Neutrophil (primary cell): ENCODE data around the gene FGF14.

Source experiments
- H3K27ac ChIP-seq: fragments of 200-600 bp; sonication (generic); 2 replicates; pipeline ENCODE4 v1.5.1; 2016; ENCODE audit warnings: mild to moderate bottlenecking, moderate library complexity
- H3K27me3 ChIP-seq: fragments of 200-600 bp; sonication (generic); 2 replicates; pipeline ENCODE4 v1.6.0; 2016; ENCODE audit warnings: mild to moderate bottlenecking
- H3K36me3 ChIP-seq: fragments of 200-600 bp; sonication (generic); 2 replicates; pipeline ENCODE4 v1.5.1; 2017
- H3K4me1 ChIP-seq, 2 experiments: fragments of 200-600 bp in 1 of 2; sonication (generic) in 1 of 2; 1 replicate in 1 of 2; 2 replicates in 1 of 2; pipeline versions ENCODE4 v1.5.1 to v1.6.1; 2013 to 2016; ENCODE audit warnings: low read depth in 1 of 2, low read length in 1 of 2, mild to moderate bottlenecking in 1 of 2, moderate library complexity in 1 of 2; ENCODE audit not compliant: control insufficient read depth in 1 of 2, insufficient read depth in 1 of 2
- H3K4me3 ChIP-seq, 2 experiments: fragments of 200-600 bp in 1 of 2; sonication (generic) in 1 of 2; 1 replicate in 1 of 2; 2 replicates in 1 of 2; pipeline ENCODE4 v1.5.1; 2013 to 2016; ENCODE audit warnings: low read depth in 1 of 2, low read length in 1 of 2, mild to moderate bottlenecking in 1 of 2, moderate library complexity in 1 of 2
- H3K9me3 ChIP-seq: fragments of 200-600 bp; sonication (generic); 2 replicates; pipeline ENCODE4 v1.5.1; 2016
- TF ChIP-seq, protein P1 (sequence below): fragments of 200-600 bp; sonication (generic); IDR thresholded peaks from 2 replicates; pipeline ENCODE4 v1.5.1; 2016; ENCODE audit warnings: antibody characterized with exemption

Gene FGF14

DNA sequence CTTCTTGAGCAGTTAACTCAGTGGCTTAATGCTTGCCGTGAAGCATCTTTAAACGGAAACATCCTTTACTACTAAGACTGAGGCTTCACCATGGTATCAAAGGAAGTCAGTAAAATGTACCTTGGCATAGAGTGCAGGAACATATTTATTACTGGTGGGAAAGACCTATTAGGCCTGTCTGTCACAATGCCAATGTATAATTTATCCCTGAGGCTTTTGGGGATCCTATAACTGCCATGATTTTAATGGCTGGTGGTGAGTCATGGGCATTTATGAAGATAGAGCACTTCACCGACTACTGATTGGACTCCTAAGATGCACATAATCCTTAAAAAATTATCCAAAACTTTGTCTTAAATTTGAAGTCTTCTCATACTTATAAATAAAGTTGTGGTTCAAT, 79.6 kb downstream of the FGF14 start:
- H3K4me3 ChIP-seq: no peak overlapping the region
- H3K27me3 ChIP-seq: no peaks in the 10 kb centered on the region
- no peak overlapping the region for H3K27ac ChIP-seq
- no peaks in the 10 kb centered on the region for H3K36me3 ChIP-seq
- no peaks in the 10 kb centered on the region for H3K4me1 ChIP-seq
- TF ChIP-seq, protein P1, sequence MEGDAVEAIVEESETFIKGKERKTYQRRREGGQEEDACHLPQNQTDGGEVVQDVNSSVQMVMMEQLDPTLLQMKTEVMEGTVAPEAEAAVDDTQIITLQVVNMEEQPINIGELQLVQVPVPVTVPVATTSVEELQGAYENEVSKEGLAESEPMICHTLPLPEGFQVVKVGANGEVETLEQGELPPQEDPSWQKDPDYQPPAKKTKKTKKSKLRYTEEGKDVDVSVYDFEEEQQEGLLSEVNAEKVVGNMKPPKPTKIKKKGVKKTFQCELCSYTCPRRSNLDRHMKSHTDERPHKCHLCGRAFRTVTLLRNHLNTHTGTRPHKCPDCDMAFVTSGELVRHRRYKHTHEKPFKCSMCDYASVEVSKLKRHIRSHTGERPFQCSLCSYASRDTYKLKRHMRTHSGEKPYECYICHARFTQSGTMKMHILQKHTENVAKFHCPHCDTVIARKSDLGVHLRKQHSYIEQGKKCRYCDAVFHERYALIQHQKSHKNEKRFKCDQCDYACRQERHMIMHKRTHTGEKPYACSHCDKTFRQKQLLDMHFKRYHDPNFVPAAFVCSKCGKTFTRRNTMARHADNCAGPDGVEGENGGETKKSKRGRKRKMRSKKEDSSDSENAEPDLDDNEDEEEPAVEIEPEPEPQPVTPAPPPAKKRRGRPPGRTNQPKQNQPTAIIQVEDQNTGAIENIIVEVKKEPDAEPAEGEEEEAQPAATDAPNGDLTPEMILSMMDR: no peak
- H3K9me3 ChIP-seq: no peaks in the 10 kb centered on the region

DNA sequence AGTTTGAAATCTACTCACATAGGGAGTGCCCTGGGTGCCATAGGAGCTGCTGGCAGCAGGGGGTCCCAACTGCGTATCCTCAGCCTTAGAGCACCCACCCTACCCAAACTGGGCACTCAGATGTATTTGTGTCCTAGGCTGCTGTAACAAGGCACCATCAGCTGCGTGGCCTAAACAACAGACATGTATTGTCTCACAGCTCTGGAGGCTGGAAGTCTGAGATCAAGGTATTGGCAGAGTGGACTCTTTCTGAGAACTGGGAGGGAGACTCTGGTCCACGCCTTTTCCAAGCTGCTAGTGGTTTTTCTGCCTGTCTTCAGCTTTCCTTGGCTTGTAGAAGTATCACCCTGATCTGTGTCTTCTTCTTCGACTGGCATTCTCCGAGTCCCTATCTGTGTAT, 83.6 kb downstream of the FGF14 start:
- H3K27ac ChIP-seq: no peak overlapping the region
- no peaks in the 10 kb centered on the region for H3K4me1 ChIP-seq
- H3K9me3 ChIP-seq: no peaks in the 10 kb centered on the region
- no peaks in the 10 kb centered on the region for H3K27me3 ChIP-seq
- H3K4me3 ChIP-seq: no peak overlapping the region
- H3K36me3 ChIP-seq: no peaks in the 10 kb centered on the region
- TF ChIP-seq, protein P1: no peak

DNA sequence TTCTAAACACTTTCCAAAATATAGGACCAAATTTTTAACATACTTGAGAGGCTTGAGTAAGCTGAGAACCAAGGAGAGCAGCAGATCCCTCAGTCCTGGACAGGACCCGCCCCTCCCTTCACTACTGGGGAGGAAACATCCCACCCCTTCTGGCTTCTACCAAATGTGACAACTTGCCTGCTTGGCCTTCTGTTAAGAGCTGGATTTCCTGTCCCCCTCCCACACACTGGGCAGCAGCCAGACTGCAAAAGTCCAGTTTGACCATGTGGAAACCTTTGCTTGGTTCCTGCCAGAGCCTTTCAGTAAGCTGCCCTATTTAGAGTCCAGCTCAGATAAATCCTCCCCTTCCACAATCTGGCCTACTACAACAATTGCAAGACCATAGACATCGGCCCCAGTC, 84.3 kb downstream of the FGF14 start:
- TF ChIP-seq, protein P1: no peak
- no peaks in the 10 kb centered on the region for H3K9me3 ChIP-seq
- no peaks in the 10 kb centered on the region for H3K4me1 ChIP-seq
- H3K27me3 ChIP-seq: no peaks in the 10 kb centered on the region
- no peak overlapping the region for H3K27ac ChIP-seq
- H3K36me3 ChIP-seq: no peaks in the 10 kb centered on the region
- H3K4me3 ChIP-seq: no peak overlapping the region

DNA sequence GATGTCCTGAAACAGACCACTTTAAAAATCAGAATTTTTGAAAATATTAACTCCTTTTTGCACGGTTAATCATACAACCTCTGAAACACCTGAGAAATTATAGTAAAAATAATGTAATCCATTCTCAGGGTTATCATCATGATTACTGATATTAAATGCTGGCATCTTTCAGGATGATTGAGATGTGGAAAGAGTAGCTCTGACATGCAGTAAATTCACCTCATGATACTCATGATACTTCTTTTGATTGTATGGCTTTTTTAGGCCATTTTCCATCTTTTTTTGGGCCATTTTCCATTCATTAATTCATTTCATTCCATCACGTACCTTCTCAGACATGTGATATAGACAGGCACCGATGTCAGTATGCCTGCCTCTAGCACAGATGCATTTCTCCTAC, 85.1 kb downstream of the FGF14 start:
- Histone ChIP-seq H3K27ac (no peak overlapping the region), H3K27me3 (no peaks in the 10 kb centered on the region), H3K36me3 (no peaks in the 10 kb centered on the region), H3K4me3 (no peak overlapping the region), H3K4me1 (no peaks in the 10 kb centered on the region), H3K9me3 (no peaks in the 10 kb centered on the region)
- TF ChIP-seq, protein P1: no peak

DNA sequence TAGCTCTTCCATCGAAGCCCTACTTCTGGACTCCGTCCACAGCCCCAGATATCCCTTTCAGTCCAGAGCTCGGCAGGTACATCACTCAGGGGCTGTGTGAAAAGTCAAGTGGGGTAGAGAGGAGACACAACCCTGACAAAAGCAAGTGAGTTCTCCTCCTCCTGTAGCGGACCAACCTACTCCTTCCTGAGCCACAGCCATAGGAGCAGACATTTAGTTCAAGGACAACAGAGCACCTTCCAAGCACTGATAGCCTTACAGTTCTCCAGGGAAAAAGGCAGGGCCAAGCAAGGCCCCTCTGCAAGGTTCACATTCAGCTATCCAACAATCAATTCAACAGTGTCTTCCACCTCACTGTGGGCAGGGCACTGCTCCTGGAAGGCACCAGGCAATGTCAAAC, 89.0 kb downstream of the FGF14 start:
- Histone ChIP-seq H3K9me3 (no peaks in the 10 kb centered on the region), H3K27me3 (no peaks in the 10 kb centered on the region), H3K36me3 (no peaks in the 10 kb centered on the region), H3K27ac (no peak overlapping the region), H3K4me1 (no peaks in the 10 kb centered on the region), H3K4me3 (no peak overlapping the region)
- TF ChIP-seq, protein P1: no peak

DNA sequence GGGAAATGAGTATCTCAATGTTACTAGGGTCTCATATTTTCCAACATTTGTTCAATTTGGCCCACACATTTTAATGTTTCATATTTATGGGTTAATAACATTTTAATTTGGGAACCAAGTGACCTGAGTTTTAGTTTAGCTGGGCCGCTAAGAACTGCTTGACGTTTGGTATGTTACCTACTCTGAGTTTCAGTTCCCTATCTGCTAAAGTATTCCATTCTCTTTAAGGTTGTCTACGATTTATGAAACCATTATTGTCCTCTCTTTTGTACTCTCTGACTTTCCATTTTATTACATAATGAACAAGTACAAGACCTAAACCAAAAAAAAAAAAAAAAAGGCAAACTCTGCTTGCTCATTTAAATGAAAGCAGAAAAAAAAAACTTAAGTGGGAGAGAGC, 89.9 kb downstream of the FGF14 start:
- TF ChIP-seq, protein P1: no peak
- no peaks in the 10 kb centered on the region for H3K4me1 ChIP-seq
- H3K4me3 ChIP-seq: no peak overlapping the region
- no peaks in the 10 kb centered on the region for H3K27me3 ChIP-seq
- no peaks in the 10 kb centered on the region for H3K9me3 ChIP-seq
- H3K36me3 ChIP-seq: no peaks in the 10 kb centered on the region
- no peak overlapping the region for H3K27ac ChIP-seq
